IPS-NIHi7 (cell line): ENCODE results near the gene DNAJC27.
A peak's percentile ranks its signal among the peaks of the same experiment; 100 is the strongest.

Experiments
- DNase-seq: peaks from one replicate; pipeline ENCODE4 v3.0.0; 2012; ENCODE audit warnings: mixed read lengths; ENCODE audit errors: extremely low spot score

Gene DNAJC27

GRCh38 chr2:24926220-24926601, 45.5 kb downstream of the DNAJC27 start:
- DNase-seq, result no peak

- no peak for DNase-seq
Observed at GRCh38 chr2:24925815-24926214, 45.9 kb downstream of the DNAJC27 start.

- DNase-seq, result no peak
Observed at GRCh38 chr2:24924732-24925131, 47.0 kb downstream of the DNAJC27 start.

GRCh38 chr2:24924266-24924665, 47.5 kb downstream of the DNAJC27 start:
- no peak for DNase-seq

- no peak for DNase-seq
Observed at GRCh38 chr2:24923106-24923505, 48.6 kb downstream of the DNAJC27 start.

- DNase-seq, result no peak
Observed at GRCh38 chr2:24922556-24922955, 49.2 kb downstream of the DNAJC27 start.

- DNase-seq, result no peak
Observed at GRCh38 chr2:24920809-24921441, 50.8 kb downstream of the DNAJC27 start.

- DNase-seq, result peak; percentile 60
Observed at GRCh38 chr2:24920098-24920808, 51.5 kb downstream of the DNAJC27 start, which contains the start of gene ADCY3. Gene ADCY3 (minus strand): TSS chr2:24920237. CDS start chr2:24918987, 1,250 bp downstream.

- DNase-seq, result peak; percentile 69
Observed at GRCh38 chr2:24919506-24920097, 52.2 kb downstream of the DNAJC27 start.

- peak; percentile 48 for DNase-seq
Observed at GRCh38 chr2:24919037-24919505, 52.7 kb downstream of the DNAJC27 start.

GRCh38 chr2:24918326-24919036, 53.3 kb downstream of the DNAJC27 start:
- DNase-seq, result no peak

GRCh38 chr2:24917731-24918325, 53.9 kb downstream of the DNAJC27 start:
- DNase-seq, result no peak

GRCh38 chr2:24917086-24917485, 54.7 kb downstream of the DNAJC27 start:
- DNase-seq, result no peak

- no peak for DNase-seq
Observed at GRCh38 chr2:24915796-24916195, 56.0 kb downstream of the DNAJC27 start.

- DNase-seq, result no peak
Observed at GRCh38 chr2:24915175-24915574, 56.6 kb downstream of the DNAJC27 start.

- no peak for DNase-seq
Observed at GRCh38 chr2:24914713-24915112, 57.0 kb downstream of the DNAJC27 start.

- peak; percentile 82 for DNase-seq
Observed at GRCh38 chr2:24913911-24914310, 57.8 kb downstream of the DNAJC27 start.

- no peak for DNase-seq
Observed at GRCh38 chr2:24912986-24913385, 58.8 kb downstream of the DNAJC27 start.

- no peak for DNase-seq
Observed at GRCh38 chr2:24912523-24912922, 59.2 kb downstream of the DNAJC27 start.

- DNase-seq, result no peak
Observed at GRCh38 chr2:24910245-24910644, 61.5 kb downstream of the DNAJC27 start.

GRCh38 chr2:24909555-24910177, 62.1 kb downstream of the DNAJC27 start:
- DNase-seq, result no peak
